Activated CD8-positive, alpha-beta T cell treated with anti-CD3 and anti-CD28 coated beads, Interleukin-2, amount 10 ng/mL, durations not matched to agents 7 days and 5 days (primary cell): ENCODE measurements around the gene LRRC8E. TPM values are rescaled to one million over a fixed set of nuclear protein-coding genes. Genes with fewer than 3 reads are reported as not detected.
"Not testable (repeated sequence)": the region's sequence is repeated elsewhere in the genome, so short reads cannot be mapped to it uniquely, and the experiment has no call there.

Source experiments
- ATAC-seq: fragments of 150-1000 bp; cut with Tn5 transposase; one replicate; pipeline ENCODE4 v1.10.0; 2021; ENCODE audit warnings: moderate library complexity
- CTCF ChIA-PET: fragments of 350-600 bp; sonication (Branson Sonifier 250); formaldehyde crosslinking; loops from one replicate; lab custom pipeline; 2021; ENCODE audit warnings: antibody characterized with exemption; lab: Charles Lee
- POLR2A ChIA-PET: fragments of 350-600 bp; sonication (Branson Sonifier 250); formaldehyde crosslinking; loops from one replicate; lab custom pipeline; 2021; ENCODE audit warnings: antibody characterized with exemption; lab: Charles Lee
- DNase-seq: peaks from one replicate; pipeline ENCODE4 v3.0.0-alpha.2; 2020
- H3K27ac Mint-ChIP-seq: one replicate; pipeline ENCODE4 v1.8.0; 2021; ENCODE audit warnings: mild to moderate bottlenecking, mixed read lengths
- H3K27me3 Mint-ChIP-seq: one replicate; pipeline ENCODE4 v1.8.0; 2021; ENCODE audit warnings: low read depth, mixed read lengths
- H3K36me3 Mint-ChIP-seq: one replicate; pipeline ENCODE4 v1.8.0; 2021; ENCODE audit warnings: low read depth, mixed read lengths
- H3K4me1 Mint-ChIP-seq: one replicate; pipeline ENCODE4 v1.8.0; 2021; ENCODE audit warnings: low read depth, mixed read lengths
- H3K4me3 Mint-ChIP-seq: one replicate; pipeline ENCODE4 v1.8.0; 2021; ENCODE audit warnings: mild to moderate bottlenecking, mixed read lengths
- H3K9me3 Mint-ChIP-seq: one replicate; pipeline ENCODE4 v1.8.0; 2022; ENCODE audit warnings: mixed read lengths; ENCODE audit not compliant: insufficient read depth
- total RNA-seq, 2 experiments: library from RNA; stranded (reverse); gene quantifications; one replicate each; pipeline ENCODE4 v1.2.3, GENCODE V29; 2021

LRRC8E gene
- total RNA-seq, 2 experiments from 2014 or later, result not detected

GRCh38 chr19:7926021-7926726 is 37.9 kb downstream of the LRRC8E start, which contains the start of gene CTXN1:
Gene CTXN1 (minus strand): TSS chr19:7926135. CDS start chr19:7925538, 597 bp downstream.
- Mint-ChIP-seq H3K9me3 (no peaks in the 10 kb centered on the region), H3K4me3 (peak within 1 kb of the TSS; percentile 74), H3K27ac (peak within 1 kb of the TSS; percentile 75), H3K27me3 (no peaks in the 10 kb centered on the region), H3K36me3 (peaks cover 9% of the 10 kb centered on the region), H3K4me1 (peaks cover 25% of the 10 kb centered on the region)
- ATAC-seq (peak; percentile 45), DNase-seq (peak; percentile 75)
- ChIA-PET POLR2A (no interaction called here), CTCF (interaction anchor here (1.1 to 1.3 kb wide), 2 partner anchors 17 to 358 kb away, joined by 3 to 6 read pairs; partner anchors contain the start of gene TIMM44)

- Mint-ChIP-seq H3K4me3 (peak overlapping the region; percentile 59), H3K27ac (no peak overlapping the region), H3K4me1 (peaks cover 17% of the 10 kb centered on the region), H3K27me3 (no peaks in the 10 kb centered on the region), H3K36me3 (peaks cover 11% of the 10 kb centered on the region), H3K9me3 (no peaks in the 10 kb centered on the region)
- ChIA-PET CTCF (interaction anchor here (1.1 to 5.6 kb wide), 3 partner anchors 16 to 358 kb away, joined by 3 to 50 read pairs (median 6); partner anchors contain the start of gene TIMM44), POLR2A (no interaction called here)
- ATAC-seq, result no peak
- DNase-seq, result no peak
Observed at GRCh38 chr19:7926727-7927604, 38.7 kb downstream of the LRRC8E start.

DNA sequence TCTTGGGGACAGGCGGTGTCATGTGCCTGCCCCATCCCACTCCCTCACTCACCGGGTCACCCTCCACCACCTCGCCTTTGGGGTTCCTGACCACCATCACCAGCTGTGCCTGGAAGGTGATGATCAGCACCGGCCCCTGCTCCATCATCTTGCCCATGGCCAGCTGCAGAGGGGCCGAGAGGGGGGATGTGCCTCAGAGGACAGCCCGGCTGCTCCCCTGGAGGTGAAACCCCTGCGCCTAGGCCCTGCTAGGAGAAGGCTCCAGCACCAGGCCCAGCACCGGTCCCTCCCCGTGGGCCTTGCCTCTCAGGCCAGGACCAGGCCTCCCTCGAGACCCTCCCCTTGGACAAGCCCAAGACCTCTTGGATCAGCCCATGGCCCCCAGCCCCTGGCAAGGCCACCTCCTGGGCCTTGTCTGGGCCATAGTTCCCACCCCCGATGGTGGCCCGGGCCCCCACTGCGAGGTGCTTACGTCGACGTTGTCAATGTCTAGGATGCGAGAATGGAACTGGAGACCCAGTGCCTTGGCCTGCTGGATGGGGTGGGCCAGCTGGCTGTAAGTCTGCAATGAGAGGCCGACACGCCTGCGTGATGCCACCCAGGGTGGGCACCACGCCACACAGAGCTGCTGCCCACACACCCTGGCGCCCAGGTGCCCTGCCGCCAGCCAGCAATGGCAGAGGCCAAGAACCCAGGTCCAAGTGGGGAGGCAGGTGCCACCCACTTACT is 39.5 kb downstream of the LRRC8E start:
- no peak overlapping the region for H3K27ac Mint-ChIP-seq
- H3K4me3 Mint-ChIP-seq, result no peak overlapping the region
- no peak for DNase-seq
- ChIA-PET POLR2A (no interaction called here), CTCF (interaction anchor here (5.6 kb wide), 1 partner anchor 16 kb away, joined by 50 read pairs; the partner anchor contains the start of gene TIMM44)
- ATAC-seq, result no peak
- H3K9me3 Mint-ChIP-seq, result no peaks in the 10 kb centered on the region
- H3K4me1 Mint-ChIP-seq, result peaks cover 14% of the 10 kb centered on the region
- H3K27me3 Mint-ChIP-seq, result no peaks in the 10 kb centered on the region
- peaks cover 12% of the 10 kb centered on the region for H3K36me3 Mint-ChIP-seq

DNA sequence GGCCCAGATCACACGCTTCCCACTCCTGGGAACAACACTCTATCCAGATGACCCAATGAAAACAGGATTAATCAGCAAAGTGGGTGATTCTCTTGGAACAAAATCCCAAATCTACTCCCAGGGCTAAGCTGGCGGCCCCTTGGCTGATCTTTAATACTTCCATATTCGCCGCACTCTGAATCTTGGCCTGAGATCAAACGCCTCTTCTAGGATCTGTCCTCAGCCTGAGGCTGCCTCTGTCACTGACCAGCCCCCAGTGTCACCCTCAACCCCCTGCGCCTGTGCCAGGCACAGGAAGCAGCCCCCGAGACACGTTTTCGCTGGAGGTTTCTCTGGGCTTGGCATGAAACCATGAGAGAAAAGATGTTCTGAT is 40.0 kb downstream of the LRRC8E start:
- no peaks in the 10 kb centered on the region for H3K27me3 Mint-ChIP-seq
- H3K4me1 Mint-ChIP-seq, result peaks cover 14% of the 10 kb centered on the region
- H3K27ac Mint-ChIP-seq, result no peak overlapping the region
- ChIA-PET POLR2A (no interaction called here), CTCF (interaction anchor here (0.9 to 5.6 kb wide), 5 partner anchors 11 to 59 kb away, joined by 3 to 50 read pairs (median 4); partner anchors contain the start of genes MAP2K7 and TIMM44)
- no peak overlapping the region for H3K4me3 Mint-ChIP-seq
- DNase-seq (no peak), ATAC-seq (no peak)
- no peaks in the 10 kb centered on the region for H3K9me3 Mint-ChIP-seq
- H3K36me3 Mint-ChIP-seq, result peaks cover 8% of the 10 kb centered on the region

DNA sequence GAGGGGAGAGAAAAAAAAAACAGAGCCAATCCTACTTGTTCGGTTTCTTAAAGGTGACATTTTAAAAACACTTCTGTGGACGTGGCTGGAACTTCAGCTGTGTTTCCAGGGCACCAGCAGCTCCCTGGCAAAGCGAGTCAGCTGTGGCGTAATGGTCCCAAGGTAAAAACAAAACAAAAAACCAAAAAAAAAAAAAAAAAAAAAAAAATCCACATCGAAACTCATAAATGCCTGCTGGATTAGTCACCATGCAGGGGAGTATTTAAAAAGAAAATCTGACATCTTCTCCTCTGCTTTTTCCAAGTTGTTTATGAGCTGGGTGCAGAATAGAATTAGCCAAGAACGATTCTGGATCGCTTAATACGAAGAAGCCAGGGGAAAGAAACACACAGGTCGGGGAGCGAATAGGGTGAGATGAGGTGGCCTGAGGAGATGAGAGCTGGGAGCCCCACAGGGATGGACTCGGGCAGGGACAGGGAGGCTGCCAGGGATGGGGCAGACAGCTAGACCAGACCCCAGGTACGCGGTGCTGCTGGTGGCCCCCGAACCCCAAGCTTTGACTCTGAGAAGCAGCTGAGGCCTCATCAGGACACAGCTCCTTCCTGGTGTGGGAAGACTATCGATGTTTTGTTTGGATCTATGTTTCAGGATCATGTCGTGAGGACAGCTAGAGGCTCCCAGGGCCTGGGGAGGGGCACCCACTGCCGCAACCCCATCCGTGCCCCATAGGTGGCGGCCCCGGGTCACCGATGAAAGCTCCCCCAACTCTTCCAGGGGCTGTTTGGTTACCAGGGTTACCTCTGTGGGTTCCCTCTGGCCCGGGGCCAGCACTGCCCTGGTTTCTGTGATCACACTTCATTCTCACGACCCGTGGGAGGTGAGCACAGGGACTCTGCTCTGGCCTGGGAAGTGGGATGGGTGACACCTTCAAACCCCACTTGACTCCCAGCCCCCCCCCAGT is 40.7 kb downstream of the LRRC8E start:
- Mint-ChIP-seq H3K36me3 (peaks cover 10% of the 10 kb centered on the region), H3K27ac (no peak overlapping the region), H3K27me3 (no peaks in the 10 kb centered on the region), H3K4me1 (peaks cover 14% of the 10 kb centered on the region), H3K4me3 (no peak overlapping the region), H3K9me3 (no peaks in the 10 kb centered on the region)
- ChIA-PET POLR2A (interaction anchor here (0.6 to 1.3 kb wide), 3 partner anchors 8 to 431 kb away, joined by 3 to 5 read pairs (median 4); partner anchors contain the start of gene TIMM44), CTCF (interaction anchor here (0.7 to 5.6 kb wide), 10 partner anchors 8 to 75 kb away, joined by 3 to 50 read pairs (median 4); partner anchors contain the start of genes MAP2K7, SNAPC2 and TIMM44)
- ATAC-seq, result peak; percentile 38
- DNase-seq, result peak; percentile 71

DNA sequence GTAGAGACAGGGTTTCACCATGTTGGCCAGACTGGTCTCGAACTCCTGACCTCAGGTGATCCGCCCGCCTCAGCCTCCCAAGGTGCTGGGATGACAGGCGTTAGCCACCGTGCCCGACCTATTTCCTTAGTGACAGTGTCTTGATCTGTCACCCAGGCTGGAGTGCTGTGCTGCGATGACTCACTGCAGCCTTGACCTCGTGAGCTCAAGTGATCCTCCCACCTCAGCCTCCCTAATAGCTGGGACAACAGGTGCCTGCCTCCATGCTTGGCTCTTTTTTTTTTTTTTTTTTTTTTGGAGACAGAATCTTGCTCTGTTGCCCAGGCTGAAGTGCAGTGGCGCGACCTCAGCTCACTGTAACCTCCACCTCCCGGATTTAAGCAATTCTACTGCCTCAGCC is 41.7 kb downstream of the LRRC8E start:
- not testable (repeated sequence) for H3K27me3 Mint-ChIP-seq, ATAC-seq
- POLR2A ChIA-PET, result interaction anchor here (2.2 kb wide), 1 partner anchor 14 kb away, joined by 5 read pairs; the partner anchor contains the start of gene TIMM44

DNA sequence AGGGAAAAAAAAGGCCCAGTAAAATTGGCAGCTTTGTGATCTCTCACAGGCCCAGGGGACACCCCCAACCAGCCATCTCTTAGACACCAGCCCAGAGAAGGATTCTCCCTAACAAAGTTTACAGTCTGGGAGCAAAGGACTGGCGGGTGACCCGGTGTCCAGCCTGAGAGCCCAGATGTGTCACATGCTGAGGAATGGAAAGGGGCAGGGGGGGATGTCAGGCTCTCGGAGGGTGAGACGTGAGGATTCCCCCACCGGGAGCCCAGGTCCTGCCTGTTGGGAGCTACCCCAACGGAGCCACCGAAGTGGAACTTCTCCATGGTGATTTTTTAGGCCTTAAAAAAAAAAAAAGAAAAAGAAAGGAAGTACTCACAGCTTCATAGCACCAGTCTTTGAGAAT is 42.5 kb downstream of the LRRC8E start:
- no peaks in the 10 kb centered on the region for H3K27me3 Mint-ChIP-seq
- ATAC-seq (no peak), DNase-seq (no peak)
- no peak overlapping the region for H3K4me3 Mint-ChIP-seq
- H3K36me3 Mint-ChIP-seq, result peaks cover 20% of the 10 kb centered on the region
- ChIA-PET CTCF (interaction anchor here (1.0 to 5.6 kb wide), 2 partner anchors 13 to 72 kb away, joined by 4 to 50 read pairs; partner anchors contain the start of gene TIMM44), POLR2A (interaction anchor here (2.2 kb wide), 1 partner anchor 13 kb away, joined by 5 read pairs; the partner anchor contains the start of gene TIMM44)
- H3K4me1 Mint-ChIP-seq, result peaks cover 9% of the 10 kb centered on the region
- H3K9me3 Mint-ChIP-seq, result no peaks in the 10 kb centered on the region
- no peak overlapping the region for H3K27ac Mint-ChIP-seq

More for the DNA sequence above, 41.7 kb downstream of the LRRC8E start:
- H3K4me3 Mint-ChIP-seq, H3K27ac Mint-ChIP-seq, H3K9me3 Mint-ChIP-seq, DNase-seq: not testable (repeated sequence)
- peaks cover 11% of the 10 kb centered on the region for H3K4me1 Mint-ChIP-seq
- H3K36me3 Mint-ChIP-seq, result peaks cover 15% of the 10 kb centered on the region
- CTCF ChIA-PET, result interaction anchor here (1.0 to 5.6 kb wide), 2 partner anchors 14 to 72 kb away, joined by 4 to 50 read pairs; partner anchors contain the start of gene TIMM44

GRCh38 chr19:7931221-7932061 is 43.1 kb downstream of the LRRC8E start:
- no peak for ATAC-seq
- POLR2A ChIA-PET, result interaction anchor here (2.2 kb wide), 1 partner anchor 12 kb away, joined by 5 read pairs; the partner anchor contains the start of gene TIMM44
- Mint-ChIP-seq H3K27me3 (no peaks in the 10 kb centered on the region), H3K9me3 (no peaks in the 10 kb centered on the region), H3K36me3 (peaks cover 22% of the 10 kb centered on the region), H3K4me3 (no peak overlapping the region), H3K27ac (no peak overlapping the region), H3K4me1 (peaks cover 7% of the 10 kb centered on the region)
- no peak for DNase-seq
- CTCF ChIA-PET, result interaction anchor here (1.0 to 5.6 kb wide), 2 partner anchors 13 to 71 kb away, joined by 4 to 50 read pairs; partner anchors contain the start of gene TIMM44

- CTCF ChIA-PET, result interaction anchor here (5.6 kb wide), 1 partner anchor 12 kb away, joined by 50 read pairs; the partner anchor contains the start of gene TIMM44
- no peak overlapping the region for H3K27ac Mint-ChIP-seq
- no peaks in the 10 kb centered on the region for H3K27me3 Mint-ChIP-seq
- H3K36me3 Mint-ChIP-seq, result peaks cover 22% of the 10 kb centered on the region
- no peaks in the 10 kb centered on the region for H3K9me3 Mint-ChIP-seq
- ATAC-seq, result no peak
- no peak overlapping the region for H3K4me3 Mint-ChIP-seq
- DNase-seq, result no peak
- H3K4me1 Mint-ChIP-seq, result peaks cover 5% of the 10 kb centered on the region
- POLR2A ChIA-PET, result interaction anchor here (2.2 kb wide), 1 partner anchor 12 kb away, joined by 5 read pairs; the partner anchor contains the start of gene TIMM44
Observed at GRCh38 chr19:7932276-7932929, 44.1 kb downstream of the LRRC8E start.
